Naive thymus-derived CD8-positive, alpha-beta T cell (primary cell): Measurements from ENCODE around the gene MAT2A. TPM values are rescaled to one million over a fixed set of nuclear protein-coding genes. Genes with fewer than 3 reads are reported as not detected.

Experiments
- ATAC-seq, 2 donors: fragments of 150-1000 bp; cut with Tn5 transposase in 1 of 2; sonication (Bioruptor Pico), chemical (Tn5 transposase) in 1 of 2; 1 replicate in 1 of 2; 2 replicates in 1 of 2; pipeline ENCODE4 v1.10.0; 2021; ENCODE audit warnings: mild to moderate bottlenecking in 2 of 2, moderate library complexity in 2 of 2
- POLR2A ChIA-PET: fragments of 350-600 bp; sonication (Branson Sonifier 250); formaldehyde crosslinking; loops from one replicate; lab custom pipeline; 2021; ENCODE audit warnings: antibody characterized with exemption; lab: Charles Lee
- DNase-seq, 10 donors: peaks; one replicate each; pipeline versions ENCODE4 v3.0.0 to v3.0.0-alpha.2; 2020 to 2022
- H3K27ac Mint-ChIP-seq, 10 donors: one replicate each; pipeline ENCODE4 v1.8.0; 2020 to 2022; ENCODE audit warnings: mild to moderate bottlenecking in 10 of 10, mixed read lengths in 10 of 10, moderate library complexity in 4 of 10, inconsistent platforms in 1 of 10
- H3K27me3 Mint-ChIP-seq, 5 donors: one replicate each; pipeline ENCODE4 v1.8.0; 2021 to 2022; ENCODE audit warnings: mixed read lengths in 5 of 5
- H3K36me3 Mint-ChIP-seq, 3 donors: one replicate each; pipeline ENCODE4 v1.8.0; 2020 to 2022; ENCODE audit warnings: mixed read lengths in 3 of 3, mild to moderate bottlenecking in 2 of 3, inconsistent platforms in 1 of 3
- H3K4me1 Mint-ChIP-seq, 4 donors: one replicate each; pipeline ENCODE4 v1.8.0; 2021 to 2022; ENCODE audit warnings: mixed read lengths in 4 of 4
- H3K4me3 Mint-ChIP-seq, 10 donors: one replicate each; pipeline ENCODE4 v1.8.0; 2020 to 2022; ENCODE audit warnings: mild to moderate bottlenecking in 10 of 10, mixed read lengths in 10 of 10, moderate library complexity in 6 of 10, inconsistent platforms in 1 of 10
- H3K9me3 Mint-ChIP-seq, 9 donors: one replicate each; pipeline ENCODE4 v1.8.0; 2020 to 2022; ENCODE audit warnings: mixed read lengths in 9 of 9, mild to moderate bottlenecking in 3 of 9, inconsistent platforms in 1 of 9, moderate library complexity in 1 of 9
- polyA plus RNA-seq, 3 donors: library from polyadenylated mRNA; unstranded; fragments of 300-500 nt; fragmentation: Illumina TruSeq; gene quantifications; one replicate each; pipeline ENCODE4 v1.2.3, GENCODE V29; 2021
- total RNA-seq, 8 experiments: library from RNA in 2 of 8; stranded (reverse) in 2 of 8; gene quantifications; one replicate each; pipeline ENCODE4 v1.2.3 and lab custom pipeline; 2021 to 2026

MAT2A gene
- total and polyA plus RNA-seq, 5 experiments from 2014 or later, result 68.1 to 205 (median 103) TPM

GRCh38 chr2:85528355-85528754 is 10.6 kb upstream of the MAT2A start:
- no peak for ATAC-seq

GRCh38 chr2:85529809-85530208 is 9.2 kb upstream of the MAT2A start:
- H3K27ac Mint-ChIP-seq, result no peak overlapping the region
- ATAC-seq (no peak), DNase-seq (no peak)
- no peaks in the 10 kb centered on the region for H3K36me3 Mint-ChIP-seq
- H3K9me3 Mint-ChIP-seq, result no peaks in the 10 kb centered on the region
- POLR2A ChIA-PET, result interaction anchor here (2.0 kb wide), 1 partner anchor 9 kb away, joined by 6 read pairs; the partner anchor contains the start of gene MAT2A
- H3K4me1 Mint-ChIP-seq, result no peaks in the 10 kb centered on the region
- peaks cover 0 to 9% (median 5%) of the 10 kb centered on the region in 5 donors for H3K27me3 Mint-ChIP-seq
- H3K4me3 Mint-ChIP-seq, result no peak overlapping the region

More at GRCh38 chr2:85528355-85528754, 10.6 kb upstream of the MAT2A start:
- peaks cover 0 to 9% (median 5%) of the 10 kb centered on the region in 5 donors for H3K27me3 Mint-ChIP-seq
- H3K27ac Mint-ChIP-seq, result no peak overlapping the region
- H3K4me1 Mint-ChIP-seq, result peaks cover 0 to 6% (median 5%) of the 10 kb centered on the region in 4 donors
- H3K4me3 Mint-ChIP-seq, result no peak overlapping the region
- POLR2A ChIA-PET, result interaction anchor here (2.0 kb wide), 1 partner anchor 10 kb away, joined by 6 read pairs; the partner anchor contains the start of gene MAT2A
- DNase-seq, result no peak
- no peaks in the 10 kb centered on the region for H3K9me3 Mint-ChIP-seq
- H3K36me3 Mint-ChIP-seq, result no peaks in the 10 kb centered on the region

GRCh38 chr2:85531589-85531988 is 7.4 kb upstream of the MAT2A start:
- ATAC-seq (no peak), DNase-seq (no peak)
- Mint-ChIP-seq H3K4me3 (no peak overlapping the region), H3K27me3 (peaks cover 0 to 8% (median 4%) of the 10 kb centered on the region in 5 donors), H3K36me3 (no peaks in the 10 kb centered on the region), H3K27ac (no peak overlapping the region), H3K9me3 (no peaks in the 10 kb centered on the region), H3K4me1 (peaks cover 0 to 4% (median 0%) of the 10 kb centered on the region in 4 donors)
- POLR2A ChIA-PET, result interaction anchor here (0.7 to 1.0 kb wide), 2 partner anchors 8 to 15 kb away, joined by 4 to 7 read pairs; no protein-coding TSS in a partner anchor

- no peak for ATAC-seq
- POLR2A ChIA-PET, result interaction anchor here (1.4 kb wide), 1 partner anchor 115 kb away, joined by 3 read pairs; the partner anchor contains the start of gene SH2D6
- H3K36me3 Mint-ChIP-seq, result no peaks in the 10 kb centered on the region
- peaks cover 0 to under 1% (median 0%) of the 10 kb centered on the region in 5 donors for H3K27me3 Mint-ChIP-seq
- H3K4me1 Mint-ChIP-seq, result peaks cover 6 to 17% (median 12%) of the 10 kb centered on the region in 4 donors
- no peaks in the 10 kb centered on the region for H3K9me3 Mint-ChIP-seq
- H3K4me3 Mint-ChIP-seq, result no peak overlapping the region
- H3K27ac Mint-ChIP-seq, result no peak overlapping the region
- no peak for DNase-seq
Observed at GRCh38 chr2:85534099-85534498, 4.9 kb upstream of the MAT2A start.

- Mint-ChIP-seq H3K4me3 (no peak overlapping the region), H3K9me3 (no peaks in the 10 kb centered on the region), H3K27ac (peak overlapping the region in 4 of 10 donors; percentile 6 to 44 (median 12)), H3K36me3 (no peaks in the 10 kb centered on the region), H3K4me1 (peaks cover 6 to 18% (median 12%) of the 10 kb centered on the region in 4 donors), H3K27me3 (no peaks in the 10 kb centered on the region)
- DNase-seq, result no peak
- POLR2A ChIA-PET, result interaction anchor here (1.4 kb wide), 1 partner anchor 116 kb away, joined by 3 read pairs; the partner anchor contains the start of gene SH2D6
- ATAC-seq, result no peak
Observed at GRCh38 chr2:85534881-85535280, 4.1 kb upstream of the MAT2A start.

- H3K4me3 Mint-ChIP-seq, result peak overlapping the region in 1 of 10 donors; percentile 26
- H3K9me3 Mint-ChIP-seq, result no peaks in the 10 kb centered on the region
- H3K27me3 Mint-ChIP-seq, result no peaks in the 10 kb centered on the region
- DNase-seq, result no peak
- POLR2A ChIA-PET, result interaction anchor here (1.4 to 6.7 kb wide), 4 partner anchors 10 to 209 kb away, joined by 4 to 144 read pairs (median 62); partner anchors contain the start of genes GGCX and TGOLN2
- peaks cover 0 to 12% (median 2%) of the 10 kb centered on the region in 3 donors for H3K36me3 Mint-ChIP-seq
- peaks cover 13 to 34% (median 27%) of the 10 kb centered on the region in 4 donors for H3K4me1 Mint-ChIP-seq
- no peak for ATAC-seq
- peak overlapping the region in 1 of 10 donors; percentile 48 for H3K27ac Mint-ChIP-seq
Observed at GRCh38 chr2:85536479-85536878, 2.5 kb upstream of the MAT2A start.

- Mint-ChIP-seq H3K9me3 (no peaks in the 10 kb centered on the region), H3K36me3 (peaks cover 4 to 26% (median 11%) of the 10 kb centered on the region in 3 donors), H3K4me1 (peaks cover 17 to 47% (median 38%) of the 10 kb centered on the region in 4 donors), H3K27me3 (no peaks in the 10 kb centered on the region), H3K4me3 (peak overlapping the region; percentile 91 to 96 (median 95)), H3K27ac (peak overlapping the region; percentile 90 to 97 (median 94))
- peak; percentile 4 to 15 for ATAC-seq
- peak in 6 of 10 donors; percentile 16 to 48 (median 28) for DNase-seq
- POLR2A ChIA-PET, result interaction anchor here (0.7 to 6.7 kb wide), 24 partner anchors 8 to 903 kb away, joined by 3 to 144 read pairs (median 6); partner anchors contain the start of genes C2orf68, ELMOD3, GGCX and KDM3A
Observed at GRCh38 chr2:85537600-85538506, 1.1 kb upstream of the MAT2A start.

GRCh38 chr2:85539361-85540132 is 579 bp downstream of the MAT2A start:
- H3K4me3 Mint-ChIP-seq, result peak overlapping the region; percentile 91 to 96 (median 95)

GRCh38 chr2:85540133-85540648 is 1.2 kb downstream of the MAT2A start:
- POLR2A ChIA-PET, result interaction anchor here (0.8 to 6.7 kb wide), 17 partner anchors 8 to 901 kb away, joined by 3 to 144 read pairs (median 5); partner anchors contain the start of genes C2orf68, ELMOD3, GGCX and KDM3A
- no peak for ATAC-seq
- peaks cover 26 to 54% (median 44%) of the 10 kb centered on the region in 4 donors for H3K4me1 Mint-ChIP-seq
- no peaks in the 10 kb centered on the region for H3K27me3 Mint-ChIP-seq
- H3K9me3 Mint-ChIP-seq, result no peaks in the 10 kb centered on the region
- H3K4me3 Mint-ChIP-seq, result peak overlapping the region; percentile 90 to 96 (median 95)
- no peak for DNase-seq
- H3K27ac Mint-ChIP-seq, result peak overlapping the region in 9 of 10 donors; percentile 82 to 94 (median 91)
- H3K36me3 Mint-ChIP-seq, result peaks cover 10 to 49% (median 21%) of the 10 kb centered on the region in 3 donors

More at GRCh38 chr2:85539361-85540132, 579 bp downstream of the MAT2A start:
- Mint-ChIP-seq H3K4me1 (peaks cover 26 to 54% (median 43%) of the 10 kb centered on the region in 4 donors), H3K27ac (peak overlapping the region; percentile 90 to 98 (median 95)), H3K9me3 (no peaks in the 10 kb centered on the region), H3K27me3 (no peaks in the 10 kb centered on the region), H3K36me3 (peaks cover 10 to 43% (median 21%) of the 10 kb centered on the region in 3 donors)
- POLR2A ChIA-PET, result interaction anchor here (0.8 to 6.7 kb wide), 35 partner anchors 8 to 902 kb away, joined by 3 to 144 read pairs (median 5); partner anchors contain the start of genes C2orf68, ELMOD3, GGCX and KDM3A
- peak; percentile 50 to 62 for ATAC-seq
- peak; percentile 51 to 83 (median 66) for DNase-seq

GRCh38 chr2:85541262-85541661 is 2.3 kb downstream of the MAT2A start:
- no peak for DNase-seq
- H3K27me3 Mint-ChIP-seq, result no peaks in the 10 kb centered on the region
- peak overlapping the region in 5 of 10 donors; percentile 13 to 92 (median 43) for H3K27ac Mint-ChIP-seq
- peaks cover 10 to 58% (median 21%) of the 10 kb centered on the region in 3 donors for H3K36me3 Mint-ChIP-seq
- no peaks in the 10 kb centered on the region for H3K9me3 Mint-ChIP-seq
- peaks cover 26 to 53% (median 44%) of the 10 kb centered on the region in 4 donors for H3K4me1 Mint-ChIP-seq
- POLR2A ChIA-PET, result interaction anchor here (0.6 to 6.7 kb wide), 8 partner anchors 14 to 214 kb away, joined by 3 to 144 read pairs (median 26); partner anchors contain the start of genes GGCX, SH2D6 and TGOLN2
- no peak for ATAC-seq
- peak overlapping the region in 8 of 10 donors; percentile 10 to 96 (median 90) for H3K4me3 Mint-ChIP-seq
